Stomach smooth muscle (tissue), 2 donors: Measurements from ENCODE around the gene RAD51D.

Experiments
- H3K27ac ChIP-seq: one replicate; pipeline ENCODE4 v1.7.0; 2013; ENCODE audit warnings: mild to moderate bottlenecking, low read length, inconsistent platforms
- H3K27me3 ChIP-seq, 2 donors: one replicate each; pipeline ENCODE4 v1.7.0; 2013; ENCODE audit warnings: low read length in 2 of 2; ENCODE audit not compliant: insufficient read depth in 2 of 2, control insufficient read depth in 1 of 2
- H3K36me3 ChIP-seq, 2 donors: one replicate each; pipeline ENCODE4 v1.7.0; 2013; ENCODE audit warnings: low read length in 2 of 2; ENCODE audit not compliant: control insufficient read depth in 2 of 2, insufficient read depth in 2 of 2
- H3K4me1 ChIP-seq: one replicate; pipeline ENCODE4 v1.7.0; 2013; ENCODE audit warnings: low read length; ENCODE audit not compliant: control insufficient read depth, insufficient read depth
- H3K4me3 ChIP-seq, 2 donors: one replicate each; pipeline ENCODE4 v1.7.0; 2013; ENCODE audit warnings: low read length in 2 of 2
- H3K9ac ChIP-seq, 2 donors: one replicate each; pipeline ENCODE4 v1.7.0; 2013; ENCODE audit warnings: low read length in 2 of 2, mild to moderate bottlenecking in 1 of 2
- H3K9me3 ChIP-seq, 2 donors: one replicate each; pipeline ENCODE4 v1.7.0; 2013; ENCODE audit warnings: low read length in 2 of 2; ENCODE audit not compliant: control insufficient read depth in 2 of 2
- donor health status: healthy.
- donor health status: Pancreatic carcinoma.

RAD51D gene

GRCh38 chr17:35081638-35082037 is 38.0 kb downstream of the RAD51D start:
- no peak overlapping the region for H3K9ac ChIP-seq
- H3K27ac ChIP-seq = no peak overlapping the region
- H3K9me3 ChIP-seq = no peaks in the 10 kb centered on the region
- no peaks in the 10 kb centered on the region for H3K36me3 ChIP-seq
- no peaks in the 10 kb centered on the region for H3K27me3 ChIP-seq
- no peaks in the 10 kb centered on the region for H3K4me1 ChIP-seq
- no peak overlapping the region for H3K4me3 ChIP-seq

- Histone ChIP-seq H3K27ac (no peak overlapping the region), H3K27me3 (no peaks in the 10 kb centered on the region), H3K4me1 (no peaks in the 10 kb centered on the region), H3K9me3 (no peaks in the 10 kb centered on the region), H3K4me3 (no peak overlapping the region), H3K36me3 (no peaks in the 10 kb centered on the region), H3K9ac (no peak overlapping the region)
Observed at GRCh38 chr17:35080536-35080935, 39.1 kb downstream of the RAD51D start.

GRCh38 chr17:35079547-35080423 is 39.9 kb downstream of the RAD51D start:
- Histone ChIP-seq H3K27ac (no peak overlapping the region), H3K36me3 (no peaks in the 10 kb centered on the region), H3K9ac (no peak overlapping the region), H3K27me3 (no peaks in the 10 kb centered on the region), H3K9me3 (no peaks in the 10 kb centered on the region), H3K4me3 (no peak overlapping the region), H3K4me1 (no peaks in the 10 kb centered on the region)

GRCh38 chr17:35076874-35077273 is 42.8 kb downstream of the RAD51D start:
- Histone ChIP-seq H3K27ac (no peak overlapping the region), H3K9ac (no peak overlapping the region), H3K27me3 (no peaks in the 10 kb centered on the region), H3K9me3 (no peaks in the 10 kb centered on the region), H3K4me1 (no peaks in the 10 kb centered on the region), H3K4me3 (no peak overlapping the region), H3K36me3 (no peaks in the 10 kb centered on the region)

GRCh38 chr17:35074711-35075707 is 44.7 kb downstream of the RAD51D start:
- Histone ChIP-seq H3K27ac (no peak overlapping the region), H3K27me3 (no peaks in the 10 kb centered on the region), H3K4me3 (no peak overlapping the region), H3K4me1 (no peaks in the 10 kb centered on the region), H3K9me3 (no peaks in the 10 kb centered on the region), H3K9ac (no peak overlapping the region), H3K36me3 (no peaks in the 10 kb centered on the region)

GRCh38 chr17:35073991-35074627 is 45.6 kb downstream of the RAD51D start:
- Histone ChIP-seq H3K4me3 (no peak overlapping the region), H3K27me3 (no peaks in the 10 kb centered on the region), H3K27ac (no peak overlapping the region), H3K4me1 (no peaks in the 10 kb centered on the region), H3K36me3 (no peaks in the 10 kb centered on the region), H3K9ac (no peak overlapping the region), H3K9me3 (no peaks in the 10 kb centered on the region)

- Histone ChIP-seq H3K27ac (no peak overlapping the region), H3K36me3 (peaks cover 0 to 2% of the 10 kb centered on the region in 2 donors), H3K4me3 (no peak overlapping the region), H3K9ac (no peak overlapping the region), H3K27me3 (no peaks in the 10 kb centered on the region), H3K9me3 (no peaks in the 10 kb centered on the region), H3K4me1 (no peaks in the 10 kb centered on the region)
Observed at GRCh38 chr17:35073183-35073790, 46.4 kb downstream of the RAD51D start.

GRCh38 chr17:35069311-35069710 is 50.3 kb downstream of the RAD51D start:
- Histone ChIP-seq H3K9me3 (no peaks in the 10 kb centered on the region), H3K27me3 (no peaks in the 10 kb centered on the region), H3K27ac (no peak overlapping the region), H3K4me3 (no peak overlapping the region), H3K4me1 (no peaks in the 10 kb centered on the region), H3K9ac (no peak overlapping the region), H3K36me3 (peaks cover 0 to 2% of the 10 kb centered on the region in 2 donors)

- Histone ChIP-seq H3K9ac (no peak overlapping the region), H3K9me3 (no peaks in the 10 kb centered on the region), H3K4me1 (no peaks in the 10 kb centered on the region), H3K36me3 (peaks cover 0 to 2% of the 10 kb centered on the region in 2 donors), H3K4me3 (no peak overlapping the region), H3K27me3 (no peaks in the 10 kb centered on the region), H3K27ac (no peak overlapping the region)
Observed at GRCh38 chr17:35068249-35068648, 51.4 kb downstream of the RAD51D start.

GRCh38 chr17:35065880-35066279 is 53.8 kb downstream of the RAD51D start:
- Histone ChIP-seq H3K27me3 (no peaks in the 10 kb centered on the region), H3K4me3 (no peak overlapping the region), H3K4me1 (no peaks in the 10 kb centered on the region), H3K27ac (no peak overlapping the region), H3K36me3 (peaks cover 0 to 2% of the 10 kb centered on the region in 2 donors), H3K9me3 (no peaks in the 10 kb centered on the region), H3K9ac (no peak overlapping the region)
